DND-41 (cell line): ENCODE measurements around the gene LDLRAP1.

Experiments used
- ATAC-seq: fragments of 200-7000 bp; cut with Tn5 transposase; 3 replicates; pipeline ENCODE4 v1.9.1; 2021; ENCODE audit warnings: low read depth; ENCODE audit not compliant: insufficient read depth
- DNase-seq: peaks from one replicate; pipeline ENCODE4 v3.0.0-alpha.2; 2020
- H2AFZ ChIP-seq: 2 replicates; pipeline ENCODE4 v1.6.0; 2012; ENCODE audit warnings: low read depth, low read length
- H3K27ac ChIP-seq: 2 replicates; pipeline ENCODE4 v1.5.1; 2012; ENCODE audit warnings: low read length, inconsistent platforms
- H3K27me3 ChIP-seq: fragments of 200-600 bp; sonication (generic); 2 replicates; pipeline ENCODE4 v1.6.0; 2012; ENCODE audit warnings: low read length, mild to moderate bottlenecking, inconsistent platforms; ENCODE audit not compliant: insufficient read depth, poor library complexity
- H3K36me3 ChIP-seq: 2 replicates; pipeline ENCODE4 v1.5.1; 2012; ENCODE audit warnings: low read length, inconsistent platforms; ENCODE audit not compliant: insufficient read depth
- H3K4me1 ChIP-seq: 2 replicates; pipeline ENCODE4 v1.5.1; 2012; ENCODE audit warnings: mild to moderate bottlenecking, low read length; ENCODE audit not compliant: insufficient read depth
- H3K4me2 ChIP-seq: 2 replicates; pipeline ENCODE4 v1.6.0; 2012; ENCODE audit warnings: mild to moderate bottlenecking, moderate library complexity, low read length, inconsistent platforms; ENCODE audit not compliant: insufficient read depth
- H3K4me3 ChIP-seq, 2 experiments: fragments of 200-600 bp in 1 of 2; shearing (Covaris generic) in 1 of 2; 2 replicates each; pipeline ENCODE4 v1.5.1; 2012 to 2016; ENCODE audit warnings: inconsistent platforms in 2 of 2, low read length in 2 of 2, mild to moderate bottlenecking in 2 of 2, low read depth in 1 of 2, moderate library complexity in 1 of 2
- H3K79me2 ChIP-seq: 2 replicates; pipeline ENCODE4 v1.6.0; 2012; ENCODE audit warnings: low read length, inconsistent platforms; ENCODE audit not compliant: insufficient read depth
- H3K9ac ChIP-seq: 2 replicates; pipeline ENCODE4 v1.6.0; 2012; ENCODE audit warnings: low read depth, mild to moderate bottlenecking, inconsistent platforms, low read length, moderate library complexity
- H3K9me3 ChIP-seq: 2 replicates; pipeline ENCODE4 v1.5.1; 2012; ENCODE audit warnings: low read length, moderate library complexity, mild to moderate bottlenecking, inconsistent platforms; ENCODE audit not compliant: insufficient read depth, severe bottlenecking
- H4K20me1 ChIP-seq: 2 replicates; pipeline ENCODE4 v1.6.0; 2012; ENCODE audit warnings: low read length; ENCODE audit not compliant: insufficient read depth
- CTCF ChIP-seq: IDR thresholded peaks from 2 replicates; pipeline ENCODE4 v1.5.1; 2012; ENCODE audit warnings: borderline replicate concordance, low read length, moderate library complexity, mild to moderate bottlenecking; ENCODE audit not compliant: poor library complexity, severe bottlenecking; ENCODE audit errors: extremely low read depth
- EZH2 ChIP-seq: IDR thresholded peaks from 3 replicates; pipeline ENCODE4 v1.6.1; 2012; ENCODE audit warnings: borderline replicate concordance, low read depth, mild to moderate bottlenecking, moderate library complexity, low read length, inconsistent platforms; ENCODE audit not compliant: severe bottlenecking

The LDLRAP1 gene

GRCh38 chr1:25525361-25525688 is 18.1 kb upstream of the LDLRAP1 start:
- Histone ChIP-seq H3K4me2 (no peak overlapping the region), H3K79me2 (no peaks in the 10 kb centered on the region), H4K20me1 (no peaks in the 10 kb centered on the region), H3K27me3 (no peaks in the 10 kb centered on the region), H3K4me3 (no peak overlapping the region), H3K9me3 (no peaks in the 10 kb centered on the region), H3K9ac (no peak overlapping the region), H3K4me1 (no peaks in the 10 kb centered on the region), H2AFZ (no peak overlapping the region), H3K27ac (no peak overlapping the region), H3K36me3 (no peaks in the 10 kb centered on the region)
- no peak for DNase-seq
- no peak for TF ChIP-seq CTCF
- no peak for ATAC-seq

DNA sequence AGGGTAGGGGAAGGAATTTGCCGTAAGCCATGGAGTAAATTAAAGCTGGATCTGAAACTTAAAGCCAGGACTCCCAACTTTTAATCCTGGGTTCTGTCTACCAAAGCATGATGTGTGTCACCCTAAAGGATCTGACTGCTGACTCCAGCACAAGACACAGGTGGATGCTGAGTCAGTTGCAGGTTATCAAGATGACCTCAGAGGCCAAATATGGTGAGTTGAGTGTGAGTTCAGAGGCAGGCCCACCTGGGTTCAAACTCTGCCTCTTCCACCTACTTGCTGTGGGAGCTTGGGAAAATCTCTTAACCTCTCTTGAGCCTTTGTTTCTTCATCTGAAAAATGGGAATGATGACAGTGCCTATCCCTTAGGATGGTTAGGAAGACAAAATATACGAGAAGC is 16.7 kb upstream of the LDLRAP1 start:
- Histone ChIP-seq H3K9me3 (no peaks in the 10 kb centered on the region), H3K79me2 (no peaks in the 10 kb centered on the region), H2AFZ (no peak overlapping the region), H3K4me3 (no peak overlapping the region), H3K4me1 (no peaks in the 10 kb centered on the region), H4K20me1 (no peaks in the 10 kb centered on the region), H3K36me3 (no peaks in the 10 kb centered on the region), H3K4me2 (no peak overlapping the region), H3K27ac (no peak overlapping the region), H3K27me3 (no peaks in the 10 kb centered on the region), H3K9ac (no peak overlapping the region)
- TF ChIP-seq CTCF (no peak), EZH2 (no peak)
- DNase-seq (no peak), ATAC-seq (no peak)

- no peaks in the 10 kb centered on the region for H3K36me3 ChIP-seq
- TF ChIP-seq CTCF (no peak), EZH2 (no peak)
Measured at GRCh38 chr1:25527226-25527846, 16.1 kb upstream of the LDLRAP1 start.

More at GRCh38 chr1:25527226-25527846, 16.1 kb upstream of the LDLRAP1 start:
- Histone ChIP-seq H3K27me3 (no peaks in the 10 kb centered on the region), H3K4me2 (no peak overlapping the region), H3K27ac (no peak overlapping the region), H4K20me1 (no peaks in the 10 kb centered on the region), H3K9me3 (no peaks in the 10 kb centered on the region), H3K9ac (no peak overlapping the region), H2AFZ (no peak overlapping the region), H3K4me3 (no peak overlapping the region), H3K4me1 (no peaks in the 10 kb centered on the region), H3K79me2 (no peaks in the 10 kb centered on the region)
- no peak for DNase-seq
- no peak for ATAC-seq
